GM11168 (cell line): ENCODE data around the gene MFGE8.

Experiments used
- in situ Hi-C: fragments of 300-500 bp; cut with MboI; formaldehyde crosslinking; loops from one replicate; pipeline ENCODE4 v1.12.0; 2022; ENCODE audit warnings: low sequenced_read_pairs; ENCODE audit not compliant: unreplicated experiment

Gene MFGE8

GRCh38 chr15:88920186-88920891 is 7.2 kb upstream of the MFGE8 start:
- in situ Hi-C loops = no loop called here

DNA sequence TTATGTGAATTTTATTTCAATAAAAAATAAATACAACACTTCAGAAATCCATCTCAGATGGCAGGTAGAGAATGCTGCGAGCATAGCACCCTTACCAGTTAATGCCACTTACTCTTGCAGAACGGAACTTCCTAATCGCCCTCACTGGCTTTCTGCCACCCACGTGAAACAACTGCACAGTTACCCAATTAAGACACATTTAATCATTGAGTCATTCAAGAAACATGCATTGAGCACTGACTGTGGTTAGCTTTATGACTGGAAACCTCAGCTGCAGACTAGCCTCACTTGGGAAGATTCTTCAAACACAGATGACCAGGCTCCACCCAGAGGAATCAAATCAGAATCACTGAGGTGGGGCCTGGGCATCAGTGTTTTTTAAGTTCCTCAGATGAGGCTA is 5.6 kb upstream of the MFGE8 start:
- in situ Hi-C loops = no loop called here

DNA sequence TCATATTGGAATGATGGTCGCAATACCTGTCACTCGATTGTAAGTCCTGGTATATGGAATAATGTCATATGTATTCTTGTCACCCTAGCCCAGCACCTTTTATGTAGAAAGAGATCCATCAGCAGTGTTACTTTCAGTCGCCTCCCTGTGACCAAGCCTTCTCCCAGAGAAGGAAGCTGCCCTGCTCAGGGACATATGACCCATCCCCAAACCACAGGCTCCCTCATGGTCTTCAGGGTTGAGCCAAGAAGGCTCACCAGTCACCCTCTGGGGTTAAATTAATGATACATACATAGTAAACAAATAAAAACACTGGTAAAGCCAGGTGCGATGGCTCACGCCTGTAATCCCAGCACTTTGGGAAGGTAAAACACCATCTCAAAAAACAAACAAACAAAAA is 4.6 kb upstream of the MFGE8 start:
- in situ Hi-C loops = no loop called here

GRCh38 chr15:88915354-88915753 is 2.2 kb upstream of the MFGE8 start:
- in situ Hi-C loops = no loop called here

DNA sequence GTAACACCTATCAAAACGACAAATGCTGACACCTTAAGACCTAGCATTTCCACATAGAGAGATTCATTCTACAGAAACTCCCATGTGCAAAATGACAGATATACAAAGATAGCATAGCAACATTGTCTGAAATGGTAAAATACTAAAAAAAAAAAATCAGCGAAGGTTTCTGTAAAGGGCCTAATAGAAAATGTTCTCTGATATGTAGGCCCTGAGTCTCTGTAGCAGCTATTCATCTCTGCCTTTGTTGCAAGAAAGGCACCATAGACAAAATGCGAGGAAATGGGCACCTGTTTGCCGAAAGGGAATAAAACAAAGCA is 631 bp upstream of the MFGE8 start:
- in situ Hi-C loops = no loop called here

DNA sequence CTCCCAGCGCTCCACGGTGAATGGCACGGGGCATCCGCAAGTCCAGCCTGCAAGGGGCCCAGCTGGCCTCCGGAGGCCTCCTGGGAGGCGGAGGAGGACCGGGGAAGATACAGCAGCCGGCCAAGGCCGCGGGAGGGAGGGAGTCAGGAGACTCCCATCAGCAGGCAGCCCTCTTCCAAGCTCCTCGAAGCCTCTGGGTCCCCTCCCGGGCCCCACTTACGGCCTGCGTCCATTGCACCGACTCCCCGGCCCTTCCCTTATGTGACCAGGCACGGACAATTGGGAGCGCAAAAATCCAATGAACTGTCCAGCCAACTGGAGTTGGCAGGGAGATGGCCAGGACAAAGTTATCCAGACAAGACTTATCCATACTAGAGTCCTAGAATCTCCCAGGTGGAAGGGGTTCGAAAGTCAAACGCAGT is 668 bp downstream of the MFGE8 start:
- in situ Hi-C loops = no loop called here

- in situ Hi-C loops = no loop called here
These were observed 1.4 kb downstream of the MFGE8 start for GRCh38 chr15:88911766-88912118.

DNA sequence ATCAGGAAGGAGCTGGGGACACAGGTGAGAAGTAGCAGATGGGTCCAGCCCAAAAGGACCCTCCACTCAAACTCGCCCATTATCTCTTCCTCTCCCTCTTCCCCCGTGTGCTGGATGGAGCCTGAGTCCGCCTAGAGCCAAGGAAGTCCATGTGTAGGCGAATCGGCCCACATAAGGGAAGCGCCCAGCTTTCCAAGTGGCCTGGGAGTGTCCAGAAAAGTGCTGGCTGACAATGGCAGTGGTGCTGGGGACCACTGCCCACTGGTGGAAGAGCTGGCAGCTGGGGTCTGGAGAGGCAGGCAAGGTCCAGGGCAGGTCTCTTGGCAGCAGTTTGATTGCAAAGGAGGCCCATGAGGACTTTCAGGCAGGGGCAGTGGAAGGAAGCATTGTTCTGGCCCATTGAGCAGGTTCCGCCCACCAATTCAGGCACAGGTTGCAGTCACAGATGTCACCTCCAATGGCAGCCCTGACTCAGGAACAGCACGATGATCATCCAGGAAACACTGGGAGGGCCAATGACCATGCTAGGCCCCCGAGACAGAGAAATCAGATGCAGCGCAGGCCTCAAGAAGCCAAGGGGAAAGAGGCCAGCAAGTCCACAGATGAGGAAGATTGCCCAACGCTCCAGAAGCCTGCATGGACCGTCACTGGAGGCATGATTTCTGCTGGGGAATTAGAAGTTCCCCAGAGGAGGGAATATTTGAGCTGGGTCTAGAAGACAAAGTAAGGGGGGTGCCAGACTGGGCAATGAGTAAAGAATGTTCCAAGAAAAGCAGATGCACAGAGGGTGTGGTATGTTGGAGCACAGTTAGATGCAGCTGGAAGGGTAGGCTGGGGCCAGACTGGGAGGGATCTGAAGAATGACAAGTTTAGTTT is 3.0 kb downstream of the MFGE8 start:
- in situ Hi-C loops = loop anchor here (5.0 kb wide), 1 partner anchor 102 kb away; no protein-coding TSS in a partner anchor

GRCh38 chr15:88908697-88909621 is 4.2 kb downstream of the MFGE8 start:
- in situ Hi-C loops = loop anchor here (5.0 kb wide), 1 partner anchor 103 kb away; no protein-coding TSS in a partner anchor

DNA sequence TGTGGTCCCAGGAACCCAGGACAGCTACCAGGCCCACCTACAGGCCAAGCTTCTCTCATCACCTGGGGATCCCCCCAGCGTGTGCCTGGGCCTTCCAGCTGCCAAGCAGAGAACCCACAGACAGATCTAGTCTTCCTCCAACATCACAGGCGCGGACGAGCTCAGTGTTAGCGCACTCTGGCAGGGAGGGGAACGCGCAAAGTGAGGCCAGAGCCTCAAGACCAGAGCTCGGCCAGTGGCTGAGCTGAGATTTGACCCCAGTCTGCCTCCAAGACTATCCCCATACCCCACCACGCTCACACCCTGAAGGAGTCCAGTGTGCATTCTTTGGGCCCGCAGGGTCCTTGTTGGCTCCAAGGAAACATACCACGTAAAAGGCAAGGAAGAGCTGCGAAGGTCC is 5.1 kb downstream of the MFGE8 start:
- in situ Hi-C loops = loop anchor here (5.0 kb wide), 1 partner anchor 104 kb away; no protein-coding TSS in a partner anchor

GRCh38 chr15:88907111-88907510 is 6.1 kb downstream of the MFGE8 start:
- in situ Hi-C loops = loop anchor here (5.0 kb wide), 1 partner anchor 105 kb away; no protein-coding TSS in a partner anchor

GRCh38 chr15:88906551-88906950 is 6.6 kb downstream of the MFGE8 start:
- in situ Hi-C loops = loop anchor here (5.0 kb wide), 1 partner anchor 106 kb away; no protein-coding TSS in a partner anchor

DNA sequence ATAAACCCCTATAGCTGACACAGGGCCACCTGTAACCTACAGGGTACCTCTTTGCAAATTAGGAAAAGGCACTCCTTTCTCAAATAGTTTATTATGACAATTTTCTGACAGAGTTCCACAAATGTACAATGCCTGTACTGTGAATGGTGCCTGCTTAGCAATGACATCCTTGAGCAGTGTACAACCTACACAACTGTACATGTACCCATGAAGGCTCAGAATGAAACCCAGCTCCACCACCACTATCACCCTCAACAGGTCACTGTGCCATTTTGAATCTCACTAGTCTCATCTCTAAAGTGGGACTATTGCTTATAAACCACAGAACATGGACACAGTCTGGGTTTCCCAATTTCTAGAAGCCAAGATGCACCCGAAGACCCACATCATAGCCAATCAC is 7.0 kb downstream of the MFGE8 start:
- in situ Hi-C loops = loop anchor here (5.0 kb wide), 1 partner anchor 106 kb away; no protein-coding TSS in a partner anchor

GRCh38 chr15:88905576-88905975 is 7.6 kb downstream of the MFGE8 start:
- in situ Hi-C loops = loop anchor here (5.0 kb wide), 1 partner anchor 107 kb away; no protein-coding TSS in a partner anchor

GRCh38 chr15:88904624-88905327 is 8.4 kb downstream of the MFGE8 start:
- in situ Hi-C loops = loop anchor here (5.0 kb wide), 1 partner anchor 108 kb away; no protein-coding TSS in a partner anchor

DNA sequence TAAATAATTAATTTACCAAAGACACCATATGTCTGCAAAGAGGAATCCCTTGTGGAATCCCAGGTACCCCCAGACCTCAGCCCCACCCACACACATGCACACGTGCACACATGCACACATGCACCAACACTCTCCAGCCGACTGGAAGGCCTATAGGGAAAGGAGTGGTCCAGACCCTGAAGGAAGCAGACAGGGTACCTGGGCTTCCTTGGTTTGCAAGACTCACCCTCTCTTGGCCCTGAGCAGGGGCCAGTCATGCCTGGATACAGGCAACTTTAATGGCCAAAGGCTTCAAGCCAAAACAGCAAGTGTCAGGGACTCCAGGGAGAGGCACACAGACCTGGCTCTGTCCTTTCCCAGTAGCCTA is 8.9 kb downstream of the MFGE8 start:
- in situ Hi-C loops = no loop called here

GRCh38 chr15:88902846-88903245 is 10.3 kb downstream of the MFGE8 start:
- in situ Hi-C loops = no loop called here

- in situ Hi-C loops = no loop called here
These were observed 10.9 kb downstream of the MFGE8 start for GRCh38 chr15:88902221-88902835.

GRCh38 chr15:88901508-88902220 is 11.5 kb downstream of the MFGE8 start:
- in situ Hi-C loops = no loop called here
